OCI-LY7 (cell line): ENCODE data around the gene MAPRE2. TPM values are rescaled to one million over a fixed set of nuclear protein-coding genes. Genes with fewer than 3 reads are reported as not detected.
A peak's percentile ranks its signal among the peaks of the same experiment; 100 is the strongest.

Source experiments
- BruUV-seq: library from RNA; stranded (reverse); fragments of 400-500 nt; replicated peaks from 2 replicates; lab custom pipeline; 2021; lab: Mats Ljungman, UMichigan
- CTCF ChIA-PET: fragments of 300-600 bp; sonication (Branson Sonifier 250); formaldehyde crosslinking; loops from one replicate; lab custom pipeline; 2022; ENCODE audit warnings: antibody characterized with exemption; ENCODE audit not compliant: unreplicated experiment; lab: Charles Lee
- POLR2A ChIA-PET: fragments of 300-600 bp; sonication (Branson Sonifier 250); formaldehyde crosslinking; loops from one replicate; lab custom pipeline; 2022; ENCODE audit warnings: antibody characterized with exemption; lab: Charles Lee
- DNase-seq: peaks from one replicate; pipeline ENCODE4 v3.0.0-alpha.2; 2015; ENCODE audit warnings: low spot score
- H2AFZ ChIP-seq: fragments of 200-600 bp; sonication (generic), shearing (Covaris generic); 2 replicates; pipeline ENCODE4 v1.6.1; 2014; ENCODE audit warnings: mild to moderate bottlenecking, antibody characterized with exemption, low read length, moderate library complexity
- H3K27ac ChIP-seq: fragments of 200-600 bp; sonication (generic); 2 replicates; pipeline ENCODE4 v1.5.1; 2014; ENCODE audit warnings: mixed run types, low read depth, mild to moderate bottlenecking, moderate library complexity, low read length, inconsistent platforms; ENCODE audit not compliant: poor library complexity, severe bottlenecking
- H3K36me3 ChIP-seq: fragments of 200-600 bp; sonication (generic); 2 replicates; pipeline ENCODE4 v1.6.1; 2014; ENCODE audit warnings: mild to moderate bottlenecking, antibody characterized with exemption, low read length, moderate library complexity, mixed read lengths; ENCODE audit not compliant: insufficient read depth
- H3K4me1 ChIP-seq: fragments of 200-600 bp; sonication (generic); 2 replicates; pipeline ENCODE4 v1.5.1; 2014; ENCODE audit warnings: mild to moderate bottlenecking, low read length; ENCODE audit not compliant: insufficient read depth, poor library complexity, severe bottlenecking
- H3K4me2 ChIP-seq: fragments of 200-600 bp; sonication (generic); 2 replicates; pipeline ENCODE4 v1.6.1; 2014; ENCODE audit warnings: mild to moderate bottlenecking, low read length
- H3K4me3 ChIP-seq: fragments of 200-600 bp; sonication (generic); 2 replicates; pipeline ENCODE4 v1.5.1; 2014; ENCODE audit warnings: mild to moderate bottlenecking, low read depth, low read length; ENCODE audit not compliant: poor library complexity, severe bottlenecking
- H3K79me2 ChIP-seq: fragments of 200-600 bp; sonication (generic); 2 replicates; pipeline ENCODE4 v1.6.1; 2016; ENCODE audit warnings: low read depth, mild to moderate bottlenecking, low read length, moderate library complexity, mixed read lengths; ENCODE audit not compliant: insufficient read depth
- H3K9me2 ChIP-seq: fragments of 200-600 bp; sonication (generic); 2 replicates; pipeline ENCODE4 v1.6.1; 2016; ENCODE audit warnings: mild to moderate bottlenecking, low read length, mixed read lengths; ENCODE audit not compliant: insufficient read depth
- H3K9me3 ChIP-seq: fragments of 200-600 bp; sonication (generic); 2 replicates; pipeline ENCODE4 v1.6.1; 2014; ENCODE audit warnings: mild to moderate bottlenecking, mixed run types, low read length, mixed read lengths
- H4K20me1 ChIP-seq: fragments of 200-600 bp; sonication (generic); 2 replicates; pipeline ENCODE4 v1.6.1; 2014; ENCODE audit warnings: mild to moderate bottlenecking, antibody characterized with exemption, low read length, moderate library complexity, mixed read lengths; ENCODE audit not compliant: insufficient read depth
- EZH2phosphoT487 ChIP-seq: fragments of 200-600 bp; sonication (generic); IDR thresholded peaks from 2 replicates; pipeline ENCODE4 v1.6.1; 2018; ENCODE audit warnings: low read depth, borderline replicate concordance, mild to moderate bottlenecking, mixed run types, antibody characterized with exemption, low read length, moderate library complexity, mixed read lengths
- intact Hi-C: fragments of 100-400 bp; cut with micrococcal nuclease; formaldehyde crosslinking; loops from one replicate; pipeline ENCODE4 v1.10.0; 2022; ENCODE audit not compliant: unreplicated experiment
- total RNA-seq, 2 experiments: library from RNA; depleted of rRNA in 1 of 2; stranded (reverse); fragments of >200 nt in 1 of 2; shearing (Covaris generic) in 1 of 2; gene quantifications; 2 replicates each; pipeline ENCODE4 v1.2.3, GENCODE V29; 2014 to 2022
- TF ChIP-seq, protein P1 (sequence below): fragments of 200-600 bp; sonication (generic); conservative IDR thresholded peaks from 2 replicates; pipeline ENCODE4 v1.5.1; 2014; ENCODE audit warnings: mild to moderate bottlenecking, antibody characterized with exemption, low read length, moderate library complexity, mixed read lengths

MAPRE2 gene
- total RNA-seq, 2 experiments from 2014 or later, result 17.1 to 35.2 TPM

DNA sequence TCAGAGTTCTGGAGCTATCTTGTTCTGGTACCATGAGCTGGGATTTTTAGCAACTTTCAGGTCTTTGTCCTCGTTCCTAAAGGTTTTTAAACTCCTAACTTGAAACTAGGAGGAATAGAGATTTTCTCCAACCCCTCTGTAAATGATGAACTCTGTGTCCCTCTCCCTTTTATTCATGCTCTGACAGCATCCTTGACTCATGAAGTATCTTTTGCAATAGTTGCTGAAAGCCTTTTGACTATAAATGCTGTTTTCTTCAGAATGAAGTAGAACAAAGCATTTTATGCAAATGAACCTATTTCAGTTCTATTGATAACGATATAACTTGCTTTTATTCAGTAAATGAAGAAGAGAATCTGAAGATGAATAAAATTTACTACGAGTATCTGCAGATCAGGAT, 17.0 kb upstream of the MAPRE2 start:
- intact Hi-C loops, result no loop called here
- Histone ChIP-seq H3K79me2 (no peaks in the 10 kb centered on the region), H3K27ac (no peak overlapping the region), H3K4me3 (no peak overlapping the region), H3K4me2 (no peak overlapping the region), H2AFZ (no peak overlapping the region), H3K9me3 (no peaks in the 10 kb centered on the region), H4K20me1 (no peaks in the 10 kb centered on the region), H3K9me2 (no peaks in the 10 kb centered on the region), H3K4me1 (peaks cover under 1% of the 10 kb centered on the region), H3K36me3 (no peaks in the 10 kb centered on the region)
- no TSS peak for BruUV-seq
- CTCF ChIA-PET, result no interaction called here
- POLR2A ChIA-PET, result interaction anchor here (0.7 kb wide), 1 partner anchor 207 kb away, joined by 3 read pairs; no protein-coding TSS in a partner anchor
- no peak for TF ChIP-seq EZH2phosphoT487
- no peak for DNase-seq

DNA sequence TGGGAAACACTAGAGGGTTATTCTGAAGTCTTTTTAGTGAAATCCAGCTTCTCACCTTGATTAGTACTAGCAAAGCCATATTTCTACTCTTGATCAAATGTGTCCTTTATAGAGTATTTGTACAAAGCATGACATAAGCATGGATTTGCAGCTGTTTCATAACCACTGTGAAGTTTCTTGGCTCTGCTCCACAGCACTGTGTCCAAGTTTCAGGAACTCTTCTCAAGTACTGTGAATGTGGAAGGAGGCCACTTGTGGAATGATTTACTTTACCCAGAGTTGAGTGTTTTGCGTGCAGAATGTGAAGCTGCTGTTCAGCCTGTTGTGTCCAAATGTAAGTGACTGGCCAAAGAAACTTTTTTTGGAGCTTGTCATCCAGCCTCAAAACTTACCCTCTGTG, 16.2 kb upstream of the MAPRE2 start:
- intact Hi-C loops, result loop anchor here (5.0 kb wide), 1 partner anchor 117 kb away; no protein-coding TSS in a partner anchor
- BruUV-seq, result no TSS peak
- TF ChIP-seq, protein P1, sequence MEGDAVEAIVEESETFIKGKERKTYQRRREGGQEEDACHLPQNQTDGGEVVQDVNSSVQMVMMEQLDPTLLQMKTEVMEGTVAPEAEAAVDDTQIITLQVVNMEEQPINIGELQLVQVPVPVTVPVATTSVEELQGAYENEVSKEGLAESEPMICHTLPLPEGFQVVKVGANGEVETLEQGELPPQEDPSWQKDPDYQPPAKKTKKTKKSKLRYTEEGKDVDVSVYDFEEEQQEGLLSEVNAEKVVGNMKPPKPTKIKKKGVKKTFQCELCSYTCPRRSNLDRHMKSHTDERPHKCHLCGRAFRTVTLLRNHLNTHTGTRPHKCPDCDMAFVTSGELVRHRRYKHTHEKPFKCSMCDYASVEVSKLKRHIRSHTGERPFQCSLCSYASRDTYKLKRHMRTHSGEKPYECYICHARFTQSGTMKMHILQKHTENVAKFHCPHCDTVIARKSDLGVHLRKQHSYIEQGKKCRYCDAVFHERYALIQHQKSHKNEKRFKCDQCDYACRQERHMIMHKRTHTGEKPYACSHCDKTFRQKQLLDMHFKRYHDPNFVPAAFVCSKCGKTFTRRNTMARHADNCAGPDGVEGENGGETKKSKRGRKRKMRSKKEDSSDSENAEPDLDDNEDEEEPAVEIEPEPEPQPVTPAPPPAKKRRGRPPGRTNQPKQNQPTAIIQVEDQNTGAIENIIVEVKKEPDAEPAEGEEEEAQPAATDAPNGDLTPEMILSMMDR, result no peak
- no peak for TF ChIP-seq EZH2phosphoT487
- Histone ChIP-seq H3K9me2 (no peaks in the 10 kb centered on the region), H3K4me1 (peaks cover 9% of the 10 kb centered on the region), H3K36me3 (no peaks in the 10 kb centered on the region), H3K79me2 (no peaks in the 10 kb centered on the region), H4K20me1 (no peaks in the 10 kb centered on the region), H3K4me2 (no peak overlapping the region), H3K9me3 (no peaks in the 10 kb centered on the region), H3K4me3 (no peak overlapping the region), H2AFZ (no peak overlapping the region), H3K27ac (no peak overlapping the region)
- ChIA-PET CTCF (no interaction called here), POLR2A (interaction anchor here (0.5 to 2.2 kb wide), 3 partner anchors 8 to 69 kb away, joined by 3 to 7 read pairs (median 3); no protein-coding TSS in a partner anchor)
- DNase-seq, result no peak

DNA sequence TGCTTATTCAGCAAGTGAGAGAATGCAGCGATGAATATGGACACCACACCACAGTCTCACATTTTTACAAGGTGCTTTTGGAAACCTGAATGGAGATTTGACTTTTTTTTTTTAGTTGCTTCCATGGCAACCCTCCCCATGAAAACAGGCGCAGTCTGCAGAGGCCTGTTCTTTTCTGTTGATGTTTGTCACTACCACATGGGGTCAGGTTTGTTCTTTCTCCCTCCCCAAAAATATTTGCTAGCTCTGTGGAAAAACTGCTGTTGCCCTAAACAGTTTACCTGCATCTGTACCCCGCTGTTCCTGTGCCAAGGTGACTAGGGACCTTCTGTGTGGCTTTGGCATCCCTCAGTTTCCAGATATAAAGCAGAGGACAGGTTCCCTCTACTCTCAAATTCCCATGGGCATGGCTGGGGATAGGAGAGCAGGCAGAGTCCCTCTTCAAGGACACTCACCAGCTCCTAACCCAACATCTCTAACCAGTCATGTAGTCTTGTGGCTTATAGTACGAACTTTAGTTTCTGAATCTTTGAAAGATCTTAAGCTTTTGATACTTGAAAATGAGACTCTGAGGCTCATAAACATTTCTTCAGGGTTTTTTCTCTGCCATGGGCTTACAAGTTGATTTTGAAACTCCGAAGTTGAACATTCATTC, 14.7 kb upstream of the MAPRE2 start:
- ChIA-PET POLR2A (interaction anchor here (0.7 to 2.2 kb wide), 4 partner anchors 14 to 189 kb away, joined by 3 to 7 read pairs (median 4); partner anchors contain the start of gene MAPRE2), CTCF (no interaction called here)
- Histone ChIP-seq H3K4me2 (no peak overlapping the region), H3K9me3 (no peaks in the 10 kb centered on the region), H3K4me1 (peaks cover 18% of the 10 kb centered on the region), H3K79me2 (no peaks in the 10 kb centered on the region), H4K20me1 (no peaks in the 10 kb centered on the region), H3K27ac (no peak overlapping the region), H3K9me2 (no peaks in the 10 kb centered on the region), H3K4me3 (no peak overlapping the region), H2AFZ (no peak overlapping the region), H3K36me3 (no peaks in the 10 kb centered on the region)
- peak; percentile 35 for DNase-seq
- intact Hi-C loops, result loop anchor here (5.0 kb wide), 1 partner anchor 116 kb away; no protein-coding TSS in a partner anchor
- no peak for TF ChIP-seq EZH2phosphoT487
- TF ChIP-seq, protein P1, result peak; percentile 63
- BruUV-seq, result no TSS peak
